Measurements from ENCODE around the gene EID2B. TPM values are rescaled to one million over a fixed set of nuclear protein-coding genes. Genes with fewer than 3 reads are reported as not detected.

EID2B gene
- total and polyA plus RNA-seq, 2 of the 13 experiments (the other 11 are each of a cell fraction or from before 2014, with no cell fraction given) = 2.5 to 3.7 TPM

DNA sequence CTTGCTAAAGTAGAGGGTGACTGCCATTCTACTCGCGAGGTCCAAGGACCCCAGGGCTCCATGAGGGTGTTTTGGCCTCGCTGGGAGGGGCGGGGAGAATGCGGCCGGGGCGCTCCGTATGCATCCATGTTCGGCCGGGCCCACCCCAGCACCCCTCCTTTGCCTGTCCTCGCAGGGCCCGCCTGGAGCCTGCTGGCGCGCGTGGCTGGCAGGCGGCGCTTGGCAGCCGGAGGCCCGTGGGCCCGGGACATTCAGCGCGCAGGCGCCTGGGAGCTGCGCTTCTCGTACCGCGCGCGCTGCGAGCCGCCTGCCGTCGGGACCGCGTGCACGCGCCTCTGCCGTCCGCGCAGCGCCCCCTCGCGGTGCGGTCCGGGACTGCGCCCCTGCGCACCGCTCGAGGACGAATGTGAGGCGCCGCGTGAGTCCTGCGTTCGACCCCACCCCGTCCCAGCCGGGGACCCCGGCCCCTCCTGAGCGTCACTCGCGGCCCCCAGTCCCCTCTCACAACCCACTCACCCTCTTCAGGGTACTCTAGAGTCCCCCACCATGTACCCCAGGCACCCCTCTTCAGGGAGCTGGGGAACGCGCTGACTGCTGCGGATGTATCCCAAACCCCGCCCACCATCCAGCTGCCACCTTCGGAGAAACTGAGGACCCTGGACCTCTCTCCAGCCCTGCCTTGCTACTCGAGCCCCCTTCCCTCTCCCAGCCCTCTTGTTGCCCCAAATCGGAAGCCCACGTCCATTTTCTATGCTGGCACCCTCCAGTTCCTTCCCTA, 29.8 kb downstream of the EID2B start (continued):
- TF ChIP-seq, protein P1, sequence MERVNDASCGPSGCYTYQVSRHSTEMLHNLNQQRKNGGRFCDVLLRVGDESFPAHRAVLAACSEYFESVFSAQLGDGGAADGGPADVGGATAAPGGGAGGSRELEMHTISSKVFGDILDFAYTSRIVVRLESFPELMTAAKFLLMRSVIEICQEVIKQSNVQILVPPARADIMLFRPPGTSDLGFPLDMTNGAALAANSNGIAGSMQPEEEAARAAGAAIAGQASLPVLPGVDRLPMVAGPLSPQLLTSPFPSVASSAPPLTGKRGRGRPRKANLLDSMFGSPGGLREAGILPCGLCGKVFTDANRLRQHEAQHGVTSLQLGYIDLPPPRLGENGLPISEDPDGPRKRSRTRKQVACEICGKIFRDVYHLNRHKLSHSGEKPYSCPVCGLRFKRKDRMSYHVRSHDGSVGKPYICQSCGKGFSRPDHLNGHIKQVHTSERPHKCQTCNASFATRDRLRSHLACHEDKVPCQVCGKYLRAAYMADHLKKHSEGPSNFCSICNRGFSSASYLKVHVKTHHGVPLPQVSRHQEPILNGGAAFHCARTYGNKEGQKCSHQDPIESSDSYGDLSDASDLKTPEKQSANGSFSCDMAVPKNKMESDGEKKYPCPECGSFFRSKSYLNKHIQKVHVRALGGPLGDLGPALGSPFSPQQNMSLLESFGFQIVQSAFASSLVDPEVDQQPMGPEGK (CRISPR knock-in tag; IDR thresholded peaks at IDR 0.05) = no peak
- peak; percentile 53 for TF ChIP-seq NFYC (CRISPR knock-in tag; IDR thresholded peaks at IDR 0.05)
- TF ChIP-seq, protein P2, sequence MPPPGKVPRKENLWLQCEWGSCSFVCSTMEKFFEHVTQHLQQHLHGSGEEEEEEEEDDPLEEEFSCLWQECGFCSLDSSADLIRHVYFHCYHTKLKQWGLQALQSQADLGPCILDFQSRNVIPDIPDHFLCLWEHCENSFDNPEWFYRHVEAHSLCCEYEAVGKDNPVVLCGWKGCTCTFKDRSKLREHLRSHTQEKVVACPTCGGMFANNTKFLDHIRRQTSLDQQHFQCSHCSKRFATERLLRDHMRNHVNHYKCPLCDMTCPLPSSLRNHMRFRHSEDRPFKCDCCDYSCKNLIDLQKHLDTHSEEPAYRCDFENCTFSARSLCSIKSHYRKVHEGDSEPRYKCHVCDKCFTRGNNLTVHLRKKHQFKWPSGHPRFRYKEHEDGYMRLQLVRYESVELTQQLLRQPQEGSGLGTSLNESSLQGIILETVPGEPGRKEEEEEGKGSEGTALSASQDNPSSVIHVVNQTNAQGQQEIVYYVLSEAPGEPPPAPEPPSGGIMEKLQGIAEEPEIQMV (CRISPR knock-in tag; IDR thresholded peaks at IDR 0.05; ENCODE audit: low read depth) = peak; percentile 94
- peak; percentile 80 for TF ChIP-seq ZNF496 (CRISPR knock-in tag; IDR thresholded peaks at IDR 0.05; ENCODE audit: insufficient replicate concordance)
- TF ChIP-seq ZNF101 (CRISPR knock-in tag; IDR thresholded peaks at IDR 0.05; ENCODE audit: borderline replicate concordance, low read depth) = peak; percentile 96
- TF ChIP-seq ZNF816 (CRISPR knock-in tag; IDR thresholded peaks at IDR 0.05; ENCODE audit: borderline replicate concordance) = peak; percentile 88; the same call in 1 of the 2 replicates
- TF ChIP-seq, protein P3, sequence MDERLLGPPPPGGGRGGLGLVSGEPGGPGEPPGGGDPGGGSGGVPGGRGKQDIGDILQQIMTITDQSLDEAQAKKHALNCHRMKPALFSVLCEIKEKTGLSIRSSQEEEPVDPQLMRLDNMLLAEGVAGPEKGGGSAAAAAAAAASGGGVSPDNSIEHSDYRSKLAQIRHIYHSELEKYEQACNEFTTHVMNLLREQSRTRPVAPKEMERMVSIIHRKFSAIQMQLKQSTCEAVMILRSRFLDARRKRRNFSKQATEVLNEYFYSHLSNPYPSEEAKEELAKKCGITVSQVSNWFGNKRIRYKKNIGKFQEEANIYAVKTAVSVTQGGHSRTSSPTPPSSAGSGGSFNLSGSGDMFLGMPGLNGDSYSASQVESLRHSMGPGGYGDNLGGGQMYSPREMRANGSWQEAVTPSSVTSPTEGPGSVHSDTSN (CRISPR knock-in tag; IDR thresholded peaks at IDR 0.05) = no peak
- no peak for TF ChIP-seq GATAD2A (CRISPR knock-in tag; IDR thresholded peaks at IDR 0.05)
- TF ChIP-seq, protein P4, sequence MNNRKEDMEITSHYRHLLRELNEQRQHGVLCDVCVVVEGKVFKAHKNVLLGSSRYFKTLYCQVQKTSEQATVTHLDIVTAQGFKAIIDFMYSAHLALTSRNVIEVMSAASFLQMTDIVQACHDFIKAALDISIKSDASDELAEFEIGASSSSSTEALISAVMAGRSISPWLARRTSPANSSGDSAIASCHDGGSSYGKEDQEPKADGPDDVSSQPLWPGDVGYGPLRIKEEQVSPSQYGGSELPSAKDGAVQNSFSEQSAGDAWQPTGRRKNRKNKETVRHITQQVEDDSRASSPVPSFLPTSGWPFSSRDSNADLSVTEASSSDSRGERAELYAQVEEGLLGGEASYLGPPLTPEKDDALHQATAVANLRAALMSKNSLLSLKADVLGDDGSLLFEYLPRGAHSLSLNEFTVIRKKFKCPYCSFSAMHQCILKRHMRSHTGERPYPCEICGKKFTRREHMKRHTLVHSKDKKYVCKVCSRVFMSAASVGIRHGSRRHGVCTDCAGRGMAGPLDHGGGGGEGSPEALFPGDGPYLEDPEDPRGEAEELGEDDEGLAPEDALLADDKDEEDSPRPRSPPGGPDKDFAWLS (CRISPR knock-in tag; IDR thresholded peaks at IDR 0.05; ENCODE audit: borderline replicate concordance) = no peak
- no peak for TF ChIP-seq SP5 (CRISPR knock-in tag; IDR thresholded peaks at IDR 0.05; ENCODE audit: borderline replicate concordance, low read depth)
- peak; percentile 93; the same call in 1 of the 2 replicates for TF ChIP-seq ZNF780A (CRISPR knock-in tag; IDR thresholded peaks at IDR 0.05)
- TF ChIP-seq CHCHD3 (CRISPR knock-in tag; IDR thresholded peaks at IDR 0.05) = peak; percentile 99
- TF ChIP-seq ZMYM3 (CRISPR knock-in tag; IDR thresholded peaks at IDR 0.05) = no peak
- TF ChIP-seq MYNN (CRISPR knock-in tag; IDR thresholded peaks at IDR 0.05; ENCODE audit: low read depth) = peak; percentile 87; the same call in 1 of the 2 replicates
- no peak for TF ChIP-seq ELF4 (CRISPR knock-in tag; IDR thresholded peaks at IDR 0.05; ENCODE audit: borderline replicate concordance)
- TF ChIP-seq JARID2 (CRISPR knock-in tag; IDR thresholded peaks at IDR 0.05; ENCODE audit: insufficient replicate concordance) = no peak
- TF ChIP-seq, protein P5, sequence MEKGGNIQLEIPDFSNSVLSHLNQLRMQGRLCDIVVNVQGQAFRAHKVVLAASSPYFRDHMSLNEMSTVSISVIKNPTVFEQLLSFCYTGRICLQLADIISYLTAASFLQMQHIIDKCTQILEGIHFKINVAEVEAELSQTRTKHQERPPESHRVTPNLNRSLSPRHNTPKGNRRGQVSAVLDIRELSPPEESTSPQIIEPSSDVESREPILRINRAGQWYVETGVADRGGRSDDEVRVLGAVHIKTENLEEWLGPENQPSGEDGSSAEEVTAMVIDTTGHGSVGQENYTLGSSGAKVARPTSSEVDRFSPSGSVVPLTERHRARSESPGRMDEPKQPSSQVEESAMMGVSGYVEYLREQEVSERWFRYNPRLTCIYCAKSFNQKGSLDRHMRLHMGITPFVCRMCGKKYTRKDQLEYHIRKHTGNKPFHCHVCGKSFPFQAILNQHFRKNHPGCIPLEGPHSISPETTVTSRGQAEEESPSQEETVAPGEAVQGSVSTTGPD (CRISPR knock-in tag; IDR thresholded peaks at IDR 0.05) = no peak
- peak; percentile 75 for TF ChIP-seq MTA1 (CRISPR knock-in tag; IDR thresholded peaks at IDR 0.05; ENCODE audit: borderline replicate concordance)
- TF ChIP-seq ZNF569 (CRISPR knock-in tag; IDR thresholded peaks at IDR 0.05; ENCODE audit: borderline replicate concordance) = peak; percentile 44; the same call in 1 of the 2 replicates

Measured in HepG2 (cell line).